HL-60 (cell line): ENCODE results near the gene ZNF273.
"Not testable (repeated sequence)": the region's sequence is repeated elsewhere in the genome, so short reads cannot be mapped to it uniquely, and the experiment has no call there.

ENCODE experiments used
- DNase-seq, 2 experiments: peaks; one replicate each; pipeline ENCODE4 v3.0.0-alpha.2; 2010 to 2020; ENCODE audit warnings: low read depth in 1 of 2, low spot score in 1 of 2
- H3K27ac ChIP-seq: fragments of 250-450 bp; sonication (Bioruptor Pico); replicated peaks from 2 replicates; pipeline ENCODE4 v1.5.1; 2020; ENCODE audit warnings: mild to moderate bottlenecking, moderate library complexity
- H3K27me3 ChIP-seq: fragments of 250-450 bp; sonication (Bioruptor Pico); 2 replicates; pipeline ENCODE4 v1.5.1; 2021; ENCODE audit warnings: mild to moderate bottlenecking, moderate library complexity; ENCODE audit not compliant: insufficient read depth, poor library complexity, severe bottlenecking
- H3K4me3 ChIP-seq: replicated peaks from 2 replicates; pipeline ENCODE4 v1.5.1; 2011; ENCODE audit warnings: mild to moderate bottlenecking, control low read depth, low read length; ENCODE audit not compliant: insufficient read depth
- GABPA ChIP-seq: IDR thresholded peaks from 2 replicates; pipeline ENCODE4 v1.6.1; 2012; ENCODE audit warnings: low read depth
- POLR2AphosphoS5 ChIP-seq: IDR thresholded peaks from 2 replicates; pipeline ENCODE4 v1.6.1; 2012; ENCODE audit warnings: low read depth
- SPI1 ChIP-seq: IDR thresholded peaks from 2 replicates; pipeline ENCODE4 v1.6.1; 2012; ENCODE audit warnings: low read depth, mild to moderate bottlenecking, borderline replicate concordance
- TF ChIP-seq, protein P1 (sequence below): IDR thresholded peaks from one replicate; pipeline ENCODE4 v1.5.1; 2011; ENCODE audit warnings: low read length, control low read depth, inconsistent platforms; ENCODE audit not compliant: insufficient read depth
- TF ChIP-seq, protein P2 (sequence below): IDR thresholded peaks from 2 replicates; pipeline ENCODE4 v1.6.1; 2012; ENCODE audit warnings: low read depth; ENCODE audit not compliant: insufficient replicate concordance

ZNF273 gene

DNA sequence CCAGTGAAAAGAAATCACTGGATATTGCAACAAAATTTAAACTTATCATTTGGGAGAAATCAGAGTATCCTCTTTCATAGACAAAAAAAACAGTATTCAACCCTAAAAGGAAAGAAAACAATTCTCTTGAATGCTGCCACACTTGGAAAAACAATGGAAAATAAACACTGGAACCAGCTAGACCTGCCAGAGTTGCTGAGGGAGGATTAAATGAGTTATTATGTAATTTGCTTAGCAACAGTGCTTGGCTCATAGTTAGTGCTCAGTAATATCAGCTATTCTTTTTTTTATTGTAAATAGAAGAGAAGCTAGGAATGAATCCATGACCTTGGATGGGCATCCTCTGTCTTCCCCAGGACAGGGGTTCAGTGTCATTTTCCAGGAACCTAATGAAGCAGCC, 11.0 kb upstream of the ZNF273 start:
- Histone ChIP-seq H3K27me3 (no peaks in the 10 kb centered on the region), H3K4me3 (no peak overlapping the region), H3K27ac (no peak overlapping the region)
- TF ChIP-seq, protein P1, sequence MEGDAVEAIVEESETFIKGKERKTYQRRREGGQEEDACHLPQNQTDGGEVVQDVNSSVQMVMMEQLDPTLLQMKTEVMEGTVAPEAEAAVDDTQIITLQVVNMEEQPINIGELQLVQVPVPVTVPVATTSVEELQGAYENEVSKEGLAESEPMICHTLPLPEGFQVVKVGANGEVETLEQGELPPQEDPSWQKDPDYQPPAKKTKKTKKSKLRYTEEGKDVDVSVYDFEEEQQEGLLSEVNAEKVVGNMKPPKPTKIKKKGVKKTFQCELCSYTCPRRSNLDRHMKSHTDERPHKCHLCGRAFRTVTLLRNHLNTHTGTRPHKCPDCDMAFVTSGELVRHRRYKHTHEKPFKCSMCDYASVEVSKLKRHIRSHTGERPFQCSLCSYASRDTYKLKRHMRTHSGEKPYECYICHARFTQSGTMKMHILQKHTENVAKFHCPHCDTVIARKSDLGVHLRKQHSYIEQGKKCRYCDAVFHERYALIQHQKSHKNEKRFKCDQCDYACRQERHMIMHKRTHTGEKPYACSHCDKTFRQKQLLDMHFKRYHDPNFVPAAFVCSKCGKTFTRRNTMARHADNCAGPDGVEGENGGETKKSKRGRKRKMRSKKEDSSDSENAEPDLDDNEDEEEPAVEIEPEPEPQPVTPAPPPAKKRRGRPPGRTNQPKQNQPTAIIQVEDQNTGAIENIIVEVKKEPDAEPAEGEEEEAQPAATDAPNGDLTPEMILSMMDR: no peak
- no peak for TF ChIP-seq POLR2AphosphoS5
- TF ChIP-seq SPI1: no peak
- TF ChIP-seq, protein P2, sequence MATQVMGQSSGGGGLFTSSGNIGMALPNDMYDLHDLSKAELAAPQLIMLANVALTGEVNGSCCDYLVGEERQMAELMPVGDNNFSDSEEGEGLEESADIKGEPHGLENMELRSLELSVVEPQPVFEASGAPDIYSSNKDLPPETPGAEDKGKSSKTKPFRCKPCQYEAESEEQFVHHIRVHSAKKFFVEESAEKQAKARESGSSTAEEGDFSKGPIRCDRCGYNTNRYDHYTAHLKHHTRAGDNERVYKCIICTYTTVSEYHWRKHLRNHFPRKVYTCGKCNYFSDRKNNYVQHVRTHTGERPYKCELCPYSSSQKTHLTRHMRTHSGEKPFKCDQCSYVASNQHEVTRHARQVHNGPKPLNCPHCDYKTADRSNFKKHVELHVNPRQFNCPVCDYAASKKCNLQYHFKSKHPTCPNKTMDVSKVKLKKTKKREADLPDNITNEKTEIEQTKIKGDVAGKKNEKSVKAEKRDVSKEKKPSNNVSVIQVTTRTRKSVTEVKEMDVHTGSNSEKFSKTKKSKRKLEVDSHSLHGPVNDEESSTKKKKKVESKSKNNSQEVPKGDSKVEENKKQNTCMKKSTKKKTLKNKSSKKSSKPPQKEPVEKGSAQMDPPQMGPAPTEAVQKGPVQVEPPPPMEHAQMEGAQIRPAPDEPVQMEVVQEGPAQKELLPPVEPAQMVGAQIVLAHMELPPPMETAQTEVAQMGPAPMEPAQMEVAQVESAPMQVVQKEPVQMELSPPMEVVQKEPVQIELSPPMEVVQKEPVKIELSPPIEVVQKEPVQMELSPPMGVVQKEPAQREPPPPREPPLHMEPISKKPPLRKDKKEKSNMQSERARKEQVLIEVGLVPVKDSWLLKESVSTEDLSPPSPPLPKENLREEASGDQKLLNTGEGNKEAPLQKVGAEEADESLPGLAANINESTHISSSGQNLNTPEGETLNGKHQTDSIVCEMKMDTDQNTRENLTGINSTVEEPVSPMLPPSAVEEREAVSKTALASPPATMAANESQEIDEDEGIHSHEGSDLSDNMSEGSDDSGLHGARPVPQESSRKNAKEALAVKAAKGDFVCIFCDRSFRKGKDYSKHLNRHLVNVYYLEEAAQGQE: no peak
- TF ChIP-seq GABPA: no peak
- no peak for DNase-seq

DNA sequence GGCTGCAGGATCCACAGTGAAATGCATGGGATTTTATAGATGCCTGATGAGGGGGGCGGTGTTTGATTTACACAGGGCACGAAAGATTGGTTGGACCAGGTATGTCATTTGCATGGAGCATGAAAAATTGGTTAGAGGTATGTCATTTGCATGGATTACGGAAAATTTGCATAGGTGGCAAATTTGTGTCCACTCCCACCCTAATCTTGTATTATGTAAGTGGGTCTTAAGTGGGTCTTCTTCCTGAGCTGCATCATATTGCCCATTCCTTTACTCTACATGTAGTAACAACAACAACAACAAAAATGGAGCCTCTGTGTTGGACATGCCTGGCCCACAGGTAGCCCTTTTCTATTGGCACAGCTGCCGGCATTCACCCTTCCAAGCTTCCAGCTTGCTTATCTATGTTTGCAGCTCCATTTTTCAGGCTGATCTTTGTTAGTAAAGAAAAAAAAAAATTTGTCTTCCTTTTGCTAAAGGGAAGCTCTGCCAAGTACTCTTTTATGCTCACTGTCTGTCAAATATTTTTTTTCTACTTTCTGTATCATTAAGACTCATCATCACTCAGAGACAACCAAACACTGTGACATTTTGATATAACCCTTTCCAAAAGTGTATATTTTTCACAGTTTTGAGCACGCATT, 10.3 kb upstream of the ZNF273 start:
- H3K27me3 ChIP-seq: no peaks in the 10 kb centered on the region
- no peak overlapping the region for H3K27ac ChIP-seq
- TF ChIP-seq POLR2AphosphoS5 (no peak), GABPA (no peak), SPI1 (no peak)
- TF ChIP-seq, protein P1: no peak
- TF ChIP-seq, protein P2: no peak
- H3K4me3 ChIP-seq: no peak overlapping the region
- no peak for DNase-seq

DNA sequence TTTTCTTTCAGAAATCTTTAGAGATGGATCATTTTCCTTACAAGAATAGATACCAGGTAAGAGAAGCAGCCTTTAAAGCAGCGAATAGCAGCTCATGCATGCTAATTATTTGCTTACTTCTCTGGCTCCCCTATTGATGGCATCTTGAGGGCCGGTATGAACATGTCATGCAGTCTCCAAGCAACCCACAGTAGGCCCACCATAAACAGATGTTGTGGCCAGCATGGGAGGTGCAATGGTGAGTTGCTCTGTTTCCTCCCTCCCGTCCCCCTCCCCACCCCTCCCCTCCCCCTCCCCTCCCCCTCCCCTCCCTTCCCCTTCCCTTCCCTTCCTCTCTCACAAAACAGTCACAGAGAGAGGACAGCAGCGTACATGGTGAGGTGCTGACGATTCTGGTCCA, 9.7 kb upstream of the ZNF273 start:
- no peak overlapping the region for H3K27ac ChIP-seq
- no peak overlapping the region for H3K4me3 ChIP-seq

DNA sequence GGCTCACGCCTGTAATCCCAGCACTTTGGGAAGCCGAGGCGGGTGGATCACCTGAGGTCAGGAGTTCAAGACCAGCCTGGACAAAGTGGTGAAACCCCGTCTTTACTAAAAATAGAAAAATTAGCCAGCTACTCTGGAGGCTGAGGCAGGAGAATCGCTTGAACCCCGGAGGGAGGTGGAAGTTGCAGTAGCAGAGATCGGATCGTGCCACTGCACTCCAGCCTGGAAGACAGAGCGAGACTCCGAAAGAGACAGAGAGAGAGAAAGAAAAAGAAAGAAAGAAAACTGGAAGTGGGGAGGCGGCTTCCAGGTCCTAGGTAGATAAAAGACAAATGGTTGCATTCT, 640 bp upstream of the ZNF273 start:
- not testable (repeated sequence) for DNase-seq, H3K27me3 ChIP-seq
- Histone ChIP-seq H3K27ac (peak overlapping the region; percentile 88), H3K4me3 (peak overlapping the region; percentile 90)

More for the DNA sequence above, 9.7 kb upstream of the ZNF273 start:
- no peak for DNase-seq
- TF ChIP-seq, protein P1: no peak
- no peak for TF ChIP-seq GABPA
- TF ChIP-seq POLR2AphosphoS5: no peak
- TF ChIP-seq, protein P2: no peak
- no peak for TF ChIP-seq SPI1
- no peaks in the 10 kb centered on the region for H3K27me3 ChIP-seq
